Spleen (tissue), 11 donors: ENCODE data around the gene CERS3. TPM values are rescaled to one million over a fixed set of nuclear protein-coding genes. Genes with fewer than 3 reads are reported as not detected.
A peak's percentile ranks its signal among the peaks of the same experiment; 100 is the strongest.

Experiments used
- DNase-seq: peaks from one replicate; pipeline ENCODE4 v3.0.0-alpha.2; 2020
- H3K27ac ChIP-seq, 8 donors: fragments of 200-600 bp; sonication (generic) in 7 of 8; 1 replicate in 4 of 8; 2 replicates in 4 of 8; pipeline versions ENCODE4 v1.5.0 to v1.8.0; 2016 to 2021; ENCODE audit warnings: inconsistent platforms in 4 of 8, mild to moderate bottlenecking in 4 of 8, moderate library complexity in 1 of 8
- H3K27me3 ChIP-seq, 7 donors: fragments of 200-600 bp; sonication (generic) in 6 of 7; replicated peaks in 1 of 7; 1 replicate in 4 of 7; 2 replicates in 3 of 7; pipeline versions ENCODE4 v1.5.0 to v1.8.0; 2016 to 2021; ENCODE audit warnings: inconsistent platforms in 3 of 7, mild to moderate bottlenecking in 1 of 7
- H3K36me3 ChIP-seq, 6 donors: fragments of 200-600 bp; sonication (generic) in 5 of 6; 1 replicate in 4 of 6; 2 replicates in 2 of 6; pipeline versions ENCODE4 v1.5.0 to v1.8.0; 2016 to 2021; ENCODE audit warnings: inconsistent platforms in 2 of 6
- H3K4me1 ChIP-seq, 6 donors: fragments of 200-600 bp; sonication (generic) in 5 of 6; 1 replicate in 3 of 6; 2 replicates in 3 of 6; pipeline versions ENCODE4 v1.5.0 to v1.8.0; 2016 to 2021; ENCODE audit warnings: inconsistent platforms in 3 of 6
- H3K4me3 ChIP-seq, 8 donors: fragments of 200-600 bp; sonication (generic) in 7 of 8; 1 replicate in 4 of 8; 2 replicates in 4 of 8; pipeline versions ENCODE4 v1.5.0 to v1.8.0; 2016 to 2021; ENCODE audit warnings: inconsistent platforms in 4 of 8, mild to moderate bottlenecking in 4 of 8, moderate library complexity in 2 of 8
- H3K9me3 ChIP-seq, 8 donors: fragments of 200-600 bp; sonication (generic) in 7 of 8; 1 replicate in 4 of 8; 2 replicates in 4 of 8; pipeline versions ENCODE4 v1.5.0 to v1.8.0; 2016 to 2021; ENCODE audit warnings: inconsistent platforms in 4 of 8
- CTCF ChIP-seq, 11 experiments: fragments of 200-600 bp in 7 of 11; fragments of 450-650 bp in 4 of 11; sonication (generic) in 4 of 11; IDR thresholded peaks in 8 of 11; conservative IDR thresholded peaks in 3 of 11; 1 replicate in 7 of 11; 2 replicates in 4 of 11; pipeline versions ENCODE4 v1.4.0 to v1.8.0; 2016 to 2021; ENCODE audit warnings: antibody characterized with exemption in 11 of 11, inconsistent platforms in 4 of 11, mild to moderate bottlenecking in 1 of 11
- POLR2A ChIP-seq, 3 donors: fragments of 450-650 bp; IDR thresholded peaks; one replicate each; pipeline ENCODE4 v1.5.1; 2017; ENCODE audit warnings: antibody characterized with exemption in 3 of 3, mild to moderate bottlenecking in 1 of 3
- POLR2AphosphoS5 ChIP-seq, 3 donors: sonication (generic); formaldehyde crosslinking; IDR thresholded peaks; one replicate each; pipeline ENCODE4 v1.5.1; 2017; ENCODE audit warnings: antibody characterized with exemption in 3 of 3
- WGBS, 5 donors: extraction: QIAGEN DNeasy Blood & Tissue Kit in 3 of 5; methylation state at CpG; one replicate each; pipeline versions ENCODE4 v1.1.5 to v1.1.7; 2013 to 2018; 5-methylcytosine and 5-hydroxymethylcytosine counted together
- intact Hi-C: fragments of 100-400 bp; cut with DNase I; formaldehyde crosslinking; loops from one replicate; pipeline ENCODE4 v1.15.0; 2023; ENCODE audit warnings: low total_unique reads
- polyA plus RNA-seq, 3 donors: library from polyadenylated mRNA; stranded (reverse); fragments of 200-250 nt; gene quantifications; one replicate each; pipeline ENCODE4 v1.2.1, GENCODE V29; 2013
- total RNA-seq, 7 donors: library from RNA; depleted of rRNA in 3 of 7; stranded (reverse); fragments of >200 nt in 3 of 7; fragmentation: NEBNext Ultra II Directional in 4 of 7; extraction: Animal tissue kit (Norgen Biotek cat#: 25700) in 4 of 7; gene quantifications; one replicate each; pipeline versions ENCODE4 v1.1.0 to v1.2.1, GENCODE V29; 2016 to 2021
- donor health status: healthy with polysubstance abuse.
- donor health status: DM: no; HTN: no; CAD: no; lungs with moderate emphysema.
- donor health status: DM: no; HTN: no; CAD: no.
- donor health status: Bipolar disorder and iron deficiency.
- donor health status: healthy.
- donor health status: DM: no; HTN: no; CAD: no.
- donor health status: DM: yes; HTN: yes; CAD: no.

Gene CERS3
- total and polyA plus RNA-seq, 10 donors: 0.04 to 0.41 (median 0.23) TPM; not detected in 4

GRCh38 chr15:100525436-100525835, 3.3 kb downstream of the CERS3 start:
- WGBS, 5 donors: 76 to 86% (median 85%) methylated on average over 1 of the region's 1 CpG
- no peak overlapping the region for H3K4me3 ChIP-seq
- no peak overlapping the region for H3K27ac ChIP-seq
- no peaks in the 10 kb centered on the region for H3K36me3 ChIP-seq
- H3K4me1 ChIP-seq: peaks cover 1 to 15% (median 10%) of the 10 kb centered on the region in 6 donors
- intact Hi-C loops: no loop called here
- peaks cover 0 to 6% (median 0%) of the 10 kb centered on the region in 8 donors for H3K9me3 ChIP-seq
- no peak for DNase-seq
- TF ChIP-seq CTCF (IDR thresholded peaks at IDR 0.05 in 8 of 11, conservative IDR thresholded peaks at IDR 0.05 in 3 of 11): no peak
- no peak for TF ChIP-seq POLR2A (IDR thresholded peaks at IDR 0.05)
- no peak for TF ChIP-seq POLR2AphosphoS5 (IDR thresholded peaks at IDR 0.05)
- peaks cover 0 to 6% (median 0%) of the 10 kb centered on the region in 7 donors for H3K27me3 ChIP-seq

DNA sequence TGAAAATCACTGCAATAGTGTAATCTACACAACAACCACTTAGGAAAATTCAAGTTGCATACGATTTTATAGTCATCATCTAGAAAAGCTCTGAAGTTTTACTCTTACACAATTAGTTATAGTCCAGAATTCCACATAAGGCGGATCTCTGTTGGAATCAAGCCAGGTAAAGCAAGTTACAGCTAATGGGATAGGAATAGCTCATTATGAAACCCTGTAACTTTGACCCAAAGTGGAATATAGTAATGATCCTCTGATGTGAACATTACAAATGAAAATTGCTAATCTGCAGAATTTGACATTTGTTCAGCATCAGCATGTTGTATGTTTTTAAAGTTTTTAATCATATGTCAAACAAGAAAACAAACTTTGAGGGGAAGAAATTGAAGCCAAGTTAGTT, 4.4 kb downstream of the CERS3 start:
- intact Hi-C loops: no loop called here
- Histone ChIP-seq H3K27me3 (no peaks in the 10 kb centered on the region), H3K4me1 (peaks cover 6 to 26% (median 18%) of the 10 kb centered on the region in 6 donors), H3K9me3 (peaks cover 0 to 6% (median 0%) of the 10 kb centered on the region in 8 donors), H3K27ac (no peak overlapping the region), H3K4me3 (no peak overlapping the region), H3K36me3 (no peaks in the 10 kb centered on the region)
- no peak for DNase-seq
- 64 to 83% (median 80%) methylated on average over 2 of the region's 2 CpGs for WGBS, 5 donors
- no peak for TF ChIP-seq CTCF (IDR thresholded peaks at IDR 0.05 in 8 of 11, conservative IDR thresholded peaks at IDR 0.05 in 3 of 11)
- TF ChIP-seq POLR2A (IDR thresholded peaks at IDR 0.05): no peak
- no peak for TF ChIP-seq POLR2AphosphoS5 (IDR thresholded peaks at IDR 0.05)

- Histone ChIP-seq H3K27me3 (no peaks in the 10 kb centered on the region), H3K4me3 (no peak overlapping the region), H3K36me3 (no peaks in the 10 kb centered on the region), H3K9me3 (peaks cover 0 to 6% (median 0%) of the 10 kb centered on the region in 8 donors), H3K27ac (no peak overlapping the region), H3K4me1 (peaks cover 6 to 46% (median 23%) of the 10 kb centered on the region in 6 donors)
- TF ChIP-seq POLR2AphosphoS5 (IDR thresholded peaks at IDR 0.05) (no peak), POLR2A (IDR thresholded peaks at IDR 0.05) (no peak), CTCF (IDR thresholded peaks at IDR 0.05 in 8 of 11, conservative IDR thresholded peaks at IDR 0.05 in 3 of 11) (no peak)
- DNase-seq: no peak
- intact Hi-C loops: no loop called here
- 81 to 98% (median 91%) methylated on average over 3 of the region's 3 CpGs for WGBS, 5 donors
Measured at GRCh38 chr15:100521907-100522306, 6.8 kb downstream of the CERS3 start.

GRCh38 chr15:100520132-100520921, 8.4 kb downstream of the CERS3 start:
- intact Hi-C loops: no loop called here
- 27 to 44% (median 40%) methylated on average over 6 to 7 of the region's 7 CpGs for WGBS, 5 donors
- no peak for DNase-seq
- Histone ChIP-seq H3K36me3 (no peaks in the 10 kb centered on the region), H3K4me1 (peaks cover 6 to 48% (median 23%) of the 10 kb centered on the region in 6 donors), H3K4me3 (peak overlapping the region in 1 of 8 donors; percentile 14), H3K27me3 (no peaks in the 10 kb centered on the region), H3K9me3 (peaks cover 0 to 6% (median 0%) of the 10 kb centered on the region in 8 donors), H3K27ac (peak overlapping the region in 7 of 8 donors; percentile 36 to 85 (median 72))
- TF ChIP-seq POLR2A (IDR thresholded peaks at IDR 0.05) (no peak), CTCF (IDR thresholded peaks at IDR 0.05 in 8 of 11, conservative IDR thresholded peaks at IDR 0.05 in 3 of 11) (no peak), POLR2AphosphoS5 (IDR thresholded peaks at IDR 0.05) (no peak)
